Measurements from ENCODE around the gene TOGARAM1. TPM values are rescaled to one million over a fixed set of nuclear protein-coding genes. Genes with fewer than 3 reads are reported as not detected.

The TOGARAM1 gene
- total RNA-seq, 2 experiments from 2014 or later, result 5.7 to 6.6 TPM

DNA sequence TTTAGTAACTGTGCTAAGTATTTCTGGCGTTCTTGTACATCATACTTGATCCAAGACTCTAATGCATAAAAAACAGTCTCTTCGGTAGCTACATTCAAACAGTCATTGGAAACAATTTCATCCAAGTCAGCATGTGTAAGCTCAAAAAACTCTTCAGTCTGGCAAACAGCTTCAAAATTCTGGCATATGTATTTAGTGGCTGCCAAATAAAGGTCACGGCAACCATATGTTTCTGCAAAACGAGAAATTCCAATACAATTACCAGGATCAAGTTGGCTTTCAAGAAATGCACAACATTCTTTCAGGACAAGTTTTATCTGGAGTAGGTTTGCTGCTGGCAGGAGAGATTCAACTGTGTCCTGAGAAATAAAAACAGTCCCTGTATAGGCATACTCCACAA, 16.7 kb upstream of the TOGARAM1 start:
- DNase-seq (no peak), ATAC-seq (no peak)
- intact Hi-C loops (cut with DNase I, micrococcal nuclease), result no loop called here
- ChIA-PET CTCF (no interaction called here), POLR2A (no interaction called here)
- Mint-ChIP-seq H3K27ac (no peak overlapping the region), H3K4me3 (no peak overlapping the region), H3K27me3 (no peaks in the 10 kb centered on the region), H3K9me3 (ENCODE audit: low read depth) (peaks cover 7% of the 10 kb centered on the region), H3K4me1 (peaks cover 34% of the 10 kb centered on the region), H3K36me3 (ENCODE audit: low read depth) (peaks cover 58% of the 10 kb centered on the region)

DNA sequence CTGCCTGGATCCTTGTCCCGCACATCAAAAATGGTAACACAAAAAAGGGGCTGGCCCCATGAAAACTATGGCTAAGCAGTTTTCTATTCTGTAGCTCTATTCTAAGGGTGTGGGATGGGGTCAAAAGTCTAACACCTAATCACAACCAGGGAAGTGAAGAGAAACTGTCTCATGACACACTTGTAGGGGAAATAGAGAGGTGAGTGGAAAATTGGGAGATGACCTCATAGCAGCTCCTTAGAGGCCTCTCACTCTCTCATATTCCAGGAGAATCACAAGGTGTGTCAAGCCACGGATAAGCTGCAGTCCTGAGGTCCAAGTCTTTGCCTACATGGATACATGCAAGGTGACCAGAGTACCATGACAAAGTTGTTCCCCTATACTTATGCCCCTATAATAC, 10.9 kb upstream of the TOGARAM1 start:
- intact Hi-C loops (cut with DNase I, micrococcal nuclease), result no loop called here
- peaks cover 32% of the 10 kb centered on the region for H3K36me3 Mint-ChIP-seq (ENCODE audit: low read depth)
- no peak overlapping the region for H3K4me3 Mint-ChIP-seq
- no peak for ATAC-seq
- ChIA-PET POLR2A (no interaction called here), CTCF (no interaction called here)
- H3K27me3 Mint-ChIP-seq, result no peaks in the 10 kb centered on the region
- no peak for DNase-seq
- no peak overlapping the region for H3K27ac Mint-ChIP-seq
- H3K4me1 Mint-ChIP-seq, result peaks cover 42% of the 10 kb centered on the region
- H3K9me3 Mint-ChIP-seq (ENCODE audit: low read depth), result peaks cover 5% of the 10 kb centered on the region

DNA sequence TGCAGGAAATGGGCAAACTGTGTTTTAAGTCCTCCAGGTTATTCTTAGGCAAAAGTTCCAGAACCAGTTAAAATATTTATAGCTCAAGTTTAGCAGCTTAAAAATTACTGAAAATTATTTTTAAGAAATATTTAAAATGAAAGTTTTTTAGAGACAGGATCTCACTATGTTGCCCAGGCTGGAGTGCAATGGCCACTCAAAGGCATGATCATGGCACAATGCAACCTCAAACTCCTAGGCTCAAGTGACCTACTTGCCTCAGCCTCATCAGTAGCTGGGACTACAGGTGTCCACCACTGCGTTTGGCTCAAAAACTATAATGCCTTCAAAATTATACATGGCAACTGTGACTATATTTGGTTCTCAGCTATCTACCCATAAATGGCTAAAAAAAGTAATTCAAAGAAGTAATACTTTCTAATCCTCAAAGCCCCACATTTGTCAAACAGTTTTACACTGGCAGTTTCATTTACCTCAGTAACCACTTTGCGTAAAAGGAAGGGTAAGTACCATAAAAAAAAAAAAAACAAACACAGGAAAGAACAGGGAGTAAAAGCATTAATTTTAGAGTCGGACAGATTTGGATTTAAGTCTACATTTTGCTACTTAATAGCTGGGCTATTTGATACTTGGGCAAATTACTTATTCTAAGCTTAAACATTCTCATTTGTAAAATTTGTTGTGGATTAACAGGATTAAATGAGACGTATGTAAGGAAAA, 9.4 kb upstream of the TOGARAM1 start:
- no peak overlapping the region for H3K4me3 Mint-ChIP-seq
- H3K27ac Mint-ChIP-seq, result no peak overlapping the region
- H3K4me1 Mint-ChIP-seq, result peaks cover 47% of the 10 kb centered on the region
- ChIA-PET POLR2A (no interaction called here), CTCF (no interaction called here)
- ATAC-seq, result no peak
- H3K36me3 Mint-ChIP-seq (ENCODE audit: low read depth), result peaks cover 25% of the 10 kb centered on the region
- no peak for DNase-seq
- intact Hi-C loops (cut with DNase I, micrococcal nuclease), result loop anchor here in 1 of 2 experiments (2.0 kb wide), 1 partner anchor 44 kb away; no protein-coding TSS in a partner anchor
- H3K27me3 Mint-ChIP-seq, result no peaks in the 10 kb centered on the region
- H3K9me3 Mint-ChIP-seq (ENCODE audit: low read depth), result no peaks in the 10 kb centered on the region

- intact Hi-C loops (cut with DNase I, micrococcal nuclease), result no loop called here
- Mint-ChIP-seq H3K36me3 (ENCODE audit: low read depth) (peaks cover 15% of the 10 kb centered on the region), H3K27ac (no peak overlapping the region), H3K9me3 (ENCODE audit: low read depth) (no peaks in the 10 kb centered on the region), H3K27me3 (no peaks in the 10 kb centered on the region), H3K4me1 (peaks cover 48% of the 10 kb centered on the region), H3K4me3 (no peak overlapping the region)
- CTCF ChIA-PET, result interaction anchor here (0.7 kb wide), 1 partner anchor 12 kb away, joined by 3 read pairs; no protein-coding TSS in a partner anchor
- POLR2A ChIA-PET, result no interaction called here
- no peak for ATAC-seq
- no peak for DNase-seq
Measured at GRCh38 chr14:44954750-44955149, 7.2 kb upstream of the TOGARAM1 start.

DNA sequence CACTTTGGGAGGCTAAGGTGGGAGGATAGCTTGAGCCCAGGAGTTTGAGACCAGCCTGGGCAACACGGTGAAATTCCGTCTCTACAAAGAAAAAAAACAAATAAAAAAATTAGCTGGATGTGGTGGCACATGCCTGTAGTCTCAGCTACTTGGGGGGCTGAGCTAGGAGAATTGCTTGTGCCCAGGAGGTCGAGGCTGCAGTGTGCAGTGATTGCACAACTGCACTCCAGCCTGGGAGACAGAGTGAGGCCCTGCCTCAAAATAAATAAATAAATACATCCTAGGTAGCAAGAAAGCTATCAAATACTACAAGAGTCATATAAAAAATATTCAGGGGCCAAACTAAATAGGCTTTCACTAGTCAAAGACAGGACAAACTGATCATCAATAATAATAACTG, 6.5 kb upstream of the TOGARAM1 start:
- peaks cover 54% of the 10 kb centered on the region for H3K4me1 Mint-ChIP-seq
- POLR2A ChIA-PET, result no interaction called here
- H3K27me3 Mint-ChIP-seq, result no peaks in the 10 kb centered on the region
- ATAC-seq, result no peak
- peaks cover 14% of the 10 kb centered on the region for H3K36me3 Mint-ChIP-seq (ENCODE audit: low read depth)
- intact Hi-C loops (cut with DNase I, micrococcal nuclease), result no loop called here
- no peak for DNase-seq
- no peak overlapping the region for H3K4me3 Mint-ChIP-seq
- no peak overlapping the region for H3K27ac Mint-ChIP-seq
- CTCF ChIA-PET, result interaction anchor here (0.7 kb wide), 1 partner anchor 12 kb away, joined by 3 read pairs; no protein-coding TSS in a partner anchor
- H3K9me3 Mint-ChIP-seq (ENCODE audit: low read depth), result no peaks in the 10 kb centered on the region

GRCh38 chr14:44956866-44957265, 5.1 kb upstream of the TOGARAM1 start:
- ChIA-PET CTCF (no interaction called here), POLR2A (no interaction called here)
- H3K27me3 Mint-ChIP-seq, result no peaks in the 10 kb centered on the region
- DNase-seq (no peak), ATAC-seq (no peak)
- no peak overlapping the region for H3K27ac Mint-ChIP-seq
- no peaks in the 10 kb centered on the region for H3K9me3 Mint-ChIP-seq (ENCODE audit: low read depth)
- H3K4me3 Mint-ChIP-seq, result no peak overlapping the region
- peaks cover 47% of the 10 kb centered on the region for H3K4me1 Mint-ChIP-seq
- intact Hi-C loops (cut with DNase I, micrococcal nuclease), result no loop called here
- H3K36me3 Mint-ChIP-seq (ENCODE audit: low read depth), result peaks cover 9% of the 10 kb centered on the region

GRCh38 chr14:44959538-44959937, 2.5 kb upstream of the TOGARAM1 start:
- H3K9me3 Mint-ChIP-seq (ENCODE audit: low read depth), result peaks cover 6% of the 10 kb centered on the region
- POLR2A ChIA-PET, result no interaction called here
- CTCF ChIA-PET, result no interaction called here
- H3K4me1 Mint-ChIP-seq, result peaks cover 47% of the 10 kb centered on the region
- no peaks in the 10 kb centered on the region for H3K27me3 Mint-ChIP-seq
- DNase-seq (no peak), ATAC-seq (no peak)
- H3K36me3 Mint-ChIP-seq (ENCODE audit: low read depth), result peaks cover 12% of the 10 kb centered on the region
- no peak overlapping the region for H3K27ac Mint-ChIP-seq
- H3K4me3 Mint-ChIP-seq, result no peak overlapping the region
- intact Hi-C loops (cut with DNase I, micrococcal nuclease), result no loop called here

DNA sequence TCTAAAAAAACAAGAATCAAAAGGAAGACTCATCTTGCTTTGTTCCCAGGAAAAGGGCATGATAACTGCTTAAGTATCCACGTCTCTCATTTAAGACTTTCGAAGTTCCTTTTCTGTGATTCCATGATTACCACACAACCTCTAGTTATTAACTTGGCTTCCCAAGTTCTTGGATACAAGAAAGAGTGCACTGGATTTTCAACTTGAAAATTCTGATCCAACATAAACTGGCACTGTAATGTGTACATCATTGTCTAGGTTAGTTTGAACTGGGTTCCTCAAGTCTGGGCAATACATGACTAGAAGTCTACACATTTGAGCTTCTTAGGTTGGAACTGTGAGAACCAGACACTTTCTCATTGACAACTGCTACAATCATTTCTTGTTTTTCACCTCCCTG, 1.8 kb upstream of the TOGARAM1 start:
- POLR2A ChIA-PET, result no interaction called here
- Mint-ChIP-seq H3K9me3 (ENCODE audit: low read depth) (peaks cover 7% of the 10 kb centered on the region), H3K27ac (peak overlapping the region; percentile 73), H3K4me1 (peaks cover 51% of the 10 kb centered on the region), H3K4me3 (no peak overlapping the region), H3K27me3 (no peaks in the 10 kb centered on the region), H3K36me3 (ENCODE audit: low read depth) (peaks cover 14% of the 10 kb centered on the region)
- intact Hi-C loops (cut with DNase I, micrococcal nuclease), result loop anchor here in 1 of 2 experiments (2.0 kb wide), 1 partner anchor 293 kb away; the partner anchor contains the start of gene MIS18BP1
- CTCF ChIA-PET, result interaction anchor here (0.6 to 0.9 kb wide), 2 partner anchors 177 to 293 kb away, joined by 3 read pairs; no protein-coding TSS in a partner anchor
- DNase-seq (no peak), ATAC-seq (no peak)

DNA sequence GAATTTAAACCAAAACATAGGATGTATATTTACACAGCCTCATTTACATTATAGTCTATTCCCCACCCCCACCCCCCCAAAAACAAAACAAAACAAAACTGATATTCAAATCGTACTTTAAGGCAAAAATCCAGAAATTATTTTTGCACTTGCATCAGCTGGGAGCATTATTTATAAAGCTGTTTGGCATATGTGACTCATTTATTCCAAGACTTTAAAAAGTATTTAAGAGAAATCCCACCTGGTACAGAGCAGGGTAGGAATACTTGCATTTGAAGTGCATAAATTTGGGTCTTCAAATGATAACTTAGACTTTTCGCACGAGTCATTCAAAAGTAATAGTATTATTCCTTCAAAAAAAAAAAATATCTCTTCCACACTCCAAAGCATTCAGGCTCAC, 1.3 kb upstream of the TOGARAM1 start:
- CTCF ChIA-PET, result interaction anchor here (0.5 to 1.0 kb wide), 3 partner anchors 12 to 176 kb away, joined by 3 to 4 read pairs (median 4); no protein-coding TSS in a partner anchor
- intact Hi-C loops (cut with DNase I, micrococcal nuclease), result loop anchor here in 1 of 2 experiments (2.0 kb wide), 1 partner anchor 292 kb away; the partner anchor contains the start of gene MIS18BP1
- Mint-ChIP-seq H3K27ac (peak overlapping the region; percentile 73), H3K27me3 (no peaks in the 10 kb centered on the region), H3K4me1 (peaks cover 51% of the 10 kb centered on the region), H3K9me3 (ENCODE audit: low read depth) (peaks cover 9% of the 10 kb centered on the region), H3K4me3 (no peak overlapping the region), H3K36me3 (ENCODE audit: low read depth) (peaks cover 16% of the 10 kb centered on the region)
- ATAC-seq (no peak), DNase-seq (no peak)
- POLR2A ChIA-PET, result interaction anchor here (0.6 kb wide), 1 partner anchor 44 kb away, joined by 4 read pairs; no protein-coding TSS in a partner anchor

DNA sequence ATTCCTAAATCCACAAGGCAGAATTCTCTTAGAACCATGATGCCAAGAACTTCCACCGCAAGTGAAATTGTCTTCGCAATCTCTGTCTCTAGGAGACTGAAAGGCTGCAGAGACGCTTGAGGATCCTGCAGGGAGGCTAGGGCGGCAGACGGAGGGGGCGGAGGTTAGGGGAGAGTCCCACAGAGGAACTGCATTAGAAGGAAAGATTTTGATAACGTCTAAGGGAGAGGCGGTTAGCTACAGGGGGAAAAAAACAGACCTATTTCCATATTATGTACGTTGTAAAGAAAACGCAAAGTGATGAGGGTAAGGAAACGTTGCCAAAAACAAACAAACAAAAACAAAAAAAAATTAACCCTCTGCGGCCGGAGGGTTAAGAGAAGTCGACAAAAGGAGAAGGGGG, 838 bp upstream of the TOGARAM1 start:
- no peak overlapping the region for H3K4me3 Mint-ChIP-seq
- intact Hi-C loops (cut with DNase I, micrococcal nuclease), result loop anchor here in 1 of 2 experiments (2.0 kb wide), 1 partner anchor 292 kb away; the partner anchor contains the start of gene MIS18BP1
- CTCF ChIA-PET, result interaction anchor here (0.6 to 1.2 kb wide), 5 partner anchors 13 to 172 kb away, joined by 3 to 4 read pairs (median 3); no protein-coding TSS in a partner anchor
- peak; percentile 83 for DNase-seq
- H3K27ac Mint-ChIP-seq, result no peak overlapping the region
- H3K36me3 Mint-ChIP-seq (ENCODE audit: low read depth), result peaks cover 16% of the 10 kb centered on the region
- H3K27me3 Mint-ChIP-seq, result no peaks in the 10 kb centered on the region
- peaks cover 49% of the 10 kb centered on the region for H3K4me1 Mint-ChIP-seq
- ATAC-seq, result peak; percentile 39
- POLR2A ChIA-PET, result interaction anchor here (0.6 to 2.2 kb wide), 2 partner anchors 43 to 175 kb away, joined by 4 to 8 read pairs; partner anchors contain the start of gene FANCM
- H3K9me3 Mint-ChIP-seq (ENCODE audit: low read depth), result peaks cover 9% of the 10 kb centered on the region

- peaks cover 55% of the 10 kb centered on the region for H3K4me1 Mint-ChIP-seq
- H3K36me3 Mint-ChIP-seq (ENCODE audit: low read depth), result peaks cover 23% of the 10 kb centered on the region
- CTCF ChIA-PET, result interaction anchor here (0.8 to 1.4 kb wide), 5 partner anchors 66 to 306 kb away, joined by 3 to 5 read pairs (median 3); partner anchors contain the start of genes FANCM and MIS18BP1
- H3K27ac Mint-ChIP-seq, result no peak overlapping the region
- DNase-seq (peak; percentile 57), ATAC-seq (peak; percentile 36)
- POLR2A ChIA-PET, result interaction anchor here (0.7 to 2.2 kb wide), 5 partner anchors 26 to 173 kb away, joined by 3 to 8 read pairs (median 4); partner anchors contain the start of genes FANCM and FKBP3
- H3K27me3 Mint-ChIP-seq, result no peaks in the 10 kb centered on the region
- intact Hi-C loops (cut with DNase I, micrococcal nuclease), result loop anchor here (1.0 kb wide), 4 partner anchors 65 to 291 kb away; partner anchors contain the start of genes FKBP3 (in 2 of the 2), PRPF39 (in 2 of the 2) and MIS18BP1 (in 1 of the 2)
- peaks cover 12% of the 10 kb centered on the region for H3K9me3 Mint-ChIP-seq (ENCODE audit: low read depth)
- H3K4me3 Mint-ChIP-seq, result no peak overlapping the region
Measured at GRCh38 chr14:44962334-44963043, 499 bp downstream of the TOGARAM1 start.
